ENCODE data around the gene SLX9.

SLX9 gene

DNA sequence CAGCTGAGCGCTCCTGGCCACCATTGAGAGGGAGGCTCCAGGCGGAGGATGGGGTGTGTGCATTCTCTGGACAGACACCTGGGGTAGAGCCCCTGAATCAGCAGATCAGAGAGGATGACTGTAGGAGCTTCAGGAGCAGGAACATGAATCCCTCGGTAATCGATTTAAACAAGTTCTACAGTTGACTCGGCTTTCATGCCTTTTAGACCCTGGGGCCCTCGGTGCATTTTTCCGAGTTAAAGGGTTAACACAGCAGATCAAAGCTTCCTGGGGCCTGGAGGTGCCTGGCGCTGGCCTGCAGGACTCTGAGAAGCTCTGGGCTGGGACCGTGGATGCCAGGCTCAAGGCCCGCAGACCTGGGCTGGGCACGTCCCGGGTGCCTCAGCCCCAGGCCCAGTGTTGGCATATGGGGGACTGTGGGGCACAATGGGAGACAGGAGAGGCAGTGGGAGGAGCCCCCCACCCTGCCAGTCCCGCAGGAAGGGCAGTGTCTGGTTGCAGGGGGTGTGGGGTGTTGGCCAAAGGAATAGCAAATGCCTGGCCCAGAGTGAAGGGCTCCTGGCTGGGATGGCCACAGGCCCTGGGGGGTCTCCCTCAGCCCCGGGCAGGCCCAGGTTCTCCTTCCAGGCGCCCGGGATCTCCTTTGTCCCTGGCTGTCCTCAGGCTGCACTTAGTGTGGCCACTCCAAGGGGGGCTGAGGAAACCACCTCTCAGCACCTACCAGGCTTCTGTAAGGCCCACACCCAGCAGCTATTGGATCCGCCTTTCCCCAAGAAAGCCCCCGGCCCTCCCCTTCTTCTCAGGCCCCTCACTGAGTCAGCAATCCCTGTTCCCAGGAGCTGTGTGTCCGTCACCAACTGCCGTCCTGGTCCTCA is 40.1 kb downstream of the SLX9 start:
- H3K4me1 ChIP-seq (ENCODE audit: insufficient read depth, low read length) = no peaks in the 10 kb centered on the region
- H3K79me2 ChIP-seq (ENCODE audit: insufficient read depth, low read length) = no peaks in the 10 kb centered on the region
- no peak overlapping the region for H3K4me2 ChIP-seq (ENCODE audit: insufficient read depth, low read length)
- ATAC-seq (ENCODE audit: insufficient read depth, low read depth) (peak; percentile 12; the same call in 1 of the 3 replicates), DNase-seq (no peak)
- peaks cover 31% of the 10 kb centered on the region for H3K36me3 ChIP-seq (ENCODE audit: insufficient read depth, low read length)
- no peaks in the 10 kb centered on the region for H3K9me3 ChIP-seq (ENCODE audit: insufficient read depth, low read length, severe bottlenecking)
- H3K4me3 ChIP-seq (ENCODE audit: low read depth in 1 of 2, low read length in 2 of 2) = no peak overlapping the region
- H3K27me3 ChIP-seq (ENCODE audit: insufficient read depth, low read length, poor library complexity) = no peaks in the 10 kb centered on the region
- no peak for TF ChIP-seq EZH2 (IDR thresholded peaks at IDR 0.05; ENCODE audit: borderline replicate concordance, low read depth, low read length, severe bottlenecking)
- TF ChIP-seq, protein P1, sequence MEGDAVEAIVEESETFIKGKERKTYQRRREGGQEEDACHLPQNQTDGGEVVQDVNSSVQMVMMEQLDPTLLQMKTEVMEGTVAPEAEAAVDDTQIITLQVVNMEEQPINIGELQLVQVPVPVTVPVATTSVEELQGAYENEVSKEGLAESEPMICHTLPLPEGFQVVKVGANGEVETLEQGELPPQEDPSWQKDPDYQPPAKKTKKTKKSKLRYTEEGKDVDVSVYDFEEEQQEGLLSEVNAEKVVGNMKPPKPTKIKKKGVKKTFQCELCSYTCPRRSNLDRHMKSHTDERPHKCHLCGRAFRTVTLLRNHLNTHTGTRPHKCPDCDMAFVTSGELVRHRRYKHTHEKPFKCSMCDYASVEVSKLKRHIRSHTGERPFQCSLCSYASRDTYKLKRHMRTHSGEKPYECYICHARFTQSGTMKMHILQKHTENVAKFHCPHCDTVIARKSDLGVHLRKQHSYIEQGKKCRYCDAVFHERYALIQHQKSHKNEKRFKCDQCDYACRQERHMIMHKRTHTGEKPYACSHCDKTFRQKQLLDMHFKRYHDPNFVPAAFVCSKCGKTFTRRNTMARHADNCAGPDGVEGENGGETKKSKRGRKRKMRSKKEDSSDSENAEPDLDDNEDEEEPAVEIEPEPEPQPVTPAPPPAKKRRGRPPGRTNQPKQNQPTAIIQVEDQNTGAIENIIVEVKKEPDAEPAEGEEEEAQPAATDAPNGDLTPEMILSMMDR (IDR thresholded peaks at IDR 0.05; ENCODE audit: borderline replicate concordance, extremely low read depth, low read length, poor library complexity, severe bottlenecking) = no peak
- peaks cover 19% of the 10 kb centered on the region for H4K20me1 ChIP-seq (ENCODE audit: insufficient read depth, low read length)
- H3K27ac ChIP-seq (ENCODE audit: low read length) = no peak overlapping the region
- H2AFZ ChIP-seq (ENCODE audit: low read depth, low read length) = no peak overlapping the region
- no peak overlapping the region for H3K9ac ChIP-seq (ENCODE audit: low read depth, low read length)

DNA sequence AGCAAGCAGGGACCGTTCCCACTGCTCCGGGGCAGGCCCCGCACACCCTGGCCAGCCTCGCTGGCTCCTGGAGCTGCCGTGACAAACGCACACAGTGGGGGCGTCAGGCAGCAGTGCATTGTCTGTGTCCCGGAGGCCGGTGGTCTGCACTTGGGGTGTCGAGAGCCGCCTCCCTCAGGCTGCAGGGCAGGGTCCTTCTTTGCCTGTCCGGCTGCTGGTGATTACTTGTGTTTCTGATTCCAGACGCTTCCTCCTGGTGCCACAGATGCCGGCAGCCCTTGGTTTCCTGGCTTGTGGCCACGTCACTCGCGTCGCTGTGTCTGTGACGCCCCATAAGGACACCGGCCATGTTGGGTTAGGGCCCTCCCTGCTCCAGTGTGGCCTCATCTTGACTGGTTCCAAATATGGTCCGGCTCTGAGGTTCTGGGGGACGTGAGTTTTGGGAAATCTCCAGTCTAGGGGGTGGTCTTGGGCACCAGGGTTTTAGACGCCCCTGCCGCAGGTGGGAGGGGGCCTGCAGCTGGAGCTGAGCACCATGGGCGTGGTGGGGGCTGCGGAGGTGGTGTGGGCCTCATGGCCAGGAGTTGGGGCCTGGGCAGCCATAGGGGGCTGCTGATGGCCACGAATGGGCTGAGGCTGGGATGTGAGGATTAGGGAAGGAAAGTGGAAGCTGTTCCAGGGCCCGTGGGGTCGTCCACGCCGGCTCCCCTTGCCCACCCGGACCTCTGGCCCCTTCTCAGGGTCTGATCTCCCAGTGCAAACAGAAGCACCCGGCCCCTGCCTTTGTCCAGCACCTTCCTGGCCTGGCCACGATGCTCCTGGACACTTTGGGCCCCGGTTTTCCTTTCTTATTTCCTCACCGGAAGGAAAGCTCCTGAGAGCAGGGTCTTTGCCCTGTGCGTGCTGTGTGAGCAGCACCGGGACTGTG is 41.0 kb downstream of the SLX9 start:
- no peak overlapping the region for H3K4me3 ChIP-seq (ENCODE audit: low read depth in 1 of 2, low read length in 2 of 2)
- TF ChIP-seq EZH2 (IDR thresholded peaks at IDR 0.05; ENCODE audit: borderline replicate concordance, low read depth, low read length, severe bottlenecking) = no peak
- TF ChIP-seq, protein P1 (IDR thresholded peaks at IDR 0.05; ENCODE audit: borderline replicate concordance, extremely low read depth, low read length, poor library complexity, severe bottlenecking) = no peak
- H3K27me3 ChIP-seq (ENCODE audit: insufficient read depth, low read length, poor library complexity) = no peaks in the 10 kb centered on the region
- peaks cover 12% of the 10 kb centered on the region for H4K20me1 ChIP-seq (ENCODE audit: insufficient read depth, low read length)
- H3K36me3 ChIP-seq (ENCODE audit: insufficient read depth, low read length) = peaks cover 22% of the 10 kb centered on the region
- no peaks in the 10 kb centered on the region for H3K4me1 ChIP-seq (ENCODE audit: insufficient read depth, low read length)
- no peak overlapping the region for H3K4me2 ChIP-seq (ENCODE audit: insufficient read depth, low read length)
- no peaks in the 10 kb centered on the region for H3K9me3 ChIP-seq (ENCODE audit: insufficient read depth, low read length, severe bottlenecking)
- no peaks in the 10 kb centered on the region for H3K79me2 ChIP-seq (ENCODE audit: insufficient read depth, low read length)
- ATAC-seq (ENCODE audit: insufficient read depth, low read depth) (no peak), DNase-seq (no peak)
- no peak overlapping the region for H3K9ac ChIP-seq (ENCODE audit: low read depth, low read length)
- no peak overlapping the region for H3K27ac ChIP-seq (ENCODE audit: low read length)
- no peak overlapping the region for H2AFZ ChIP-seq (ENCODE audit: low read depth, low read length)

DNA sequence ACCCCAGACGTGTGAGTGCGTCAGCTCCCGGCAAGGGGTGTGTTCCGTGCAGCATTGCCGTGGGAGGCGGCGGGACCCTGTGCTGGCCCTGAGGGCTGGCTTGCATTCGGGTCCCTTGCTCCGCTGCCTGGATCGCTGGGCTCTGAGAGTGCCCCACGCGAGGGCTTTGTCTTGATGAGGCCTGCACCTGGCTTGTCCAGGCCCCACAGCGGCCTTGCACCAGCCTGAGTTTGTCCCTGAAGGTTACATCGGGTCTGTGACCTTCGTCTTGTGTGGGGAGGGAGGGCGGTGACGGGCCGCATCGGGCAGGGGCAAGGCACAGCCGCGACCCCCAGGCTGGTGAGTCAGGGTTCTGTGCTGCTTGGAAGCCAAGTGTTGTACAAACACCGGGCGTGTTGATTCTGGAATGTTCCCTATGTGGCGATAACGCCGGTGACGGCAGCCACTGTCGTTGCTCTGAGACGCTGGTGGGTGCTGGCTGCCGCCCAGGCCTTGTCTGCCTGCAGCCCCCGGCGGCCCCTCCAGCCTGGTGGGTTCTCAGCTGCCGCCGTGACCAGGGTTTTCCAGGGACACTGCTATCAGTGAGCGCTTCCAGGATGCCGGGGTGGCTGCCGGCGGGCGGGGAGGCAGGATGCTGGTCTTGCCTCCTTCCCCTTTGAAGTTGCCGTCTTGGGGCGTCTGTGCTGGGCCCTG is 42.9 kb downstream of the SLX9 start:
- Histone ChIP-seq H3K9me3 (ENCODE audit: insufficient read depth, low read length, severe bottlenecking) (no peaks in the 10 kb centered on the region), H3K27me3 (ENCODE audit: insufficient read depth, low read length, poor library complexity) (no peaks in the 10 kb centered on the region), H3K4me2 (ENCODE audit: insufficient read depth, low read length) (no peak overlapping the region), H3K79me2 (ENCODE audit: insufficient read depth, low read length) (no peaks in the 10 kb centered on the region), H4K20me1 (ENCODE audit: insufficient read depth, low read length) (peaks cover 8% of the 10 kb centered on the region; the same call in 1 of the 2 replicates), H3K4me3 (ENCODE audit: low read depth in 1 of 2, low read length in 2 of 2) (no peak overlapping the region), H3K9ac (ENCODE audit: low read depth, low read length) (no peak overlapping the region), H2AFZ (ENCODE audit: low read depth, low read length) (no peak overlapping the region), H3K36me3 (ENCODE audit: insufficient read depth, low read length) (peaks cover 3% of the 10 kb centered on the region; the same call in 1 of the 2 replicates), H3K27ac (ENCODE audit: low read length) (no peak overlapping the region), H3K4me1 (ENCODE audit: insufficient read depth, low read length) (no peaks in the 10 kb centered on the region)
- DNase-seq = no peak
- no peak for ATAC-seq (ENCODE audit: insufficient read depth, low read depth)
- no peak for TF ChIP-seq EZH2 (IDR thresholded peaks at IDR 0.05; ENCODE audit: borderline replicate concordance, low read depth, low read length, severe bottlenecking)
- TF ChIP-seq, protein P1 (IDR thresholded peaks at IDR 0.05; ENCODE audit: borderline replicate concordance, extremely low read depth, low read length, poor library complexity, severe bottlenecking) = no peak

All from DND-41 (cell line).